GM19239 (cell line): ENCODE results near the gene VSTM2L.

Experiments
- DNase-seq: peaks from one replicate; pipeline ENCODE4 v3.0.0; 2011; ENCODE audit warnings: low spot score; ENCODE audit not compliant: insufficient read length
- FAIRE-seq: peaks from 2 replicates; lab custom pipeline; 2011; peaks lifted over from hg19 to GRCh38; lab: Jason Lieb, UNC

VSTM2L gene

GRCh38 chr20:37898233-37899104 lies 4.5 kb upstream of the VSTM2L start:
- no peak for FAIRE-seq

GRCh38 chr20:37899105-37900045 lies 3.6 kb upstream of the VSTM2L start:
- DNase-seq (no peak), FAIRE-seq (no peak)

More at GRCh38 chr20:37898233-37899104, 4.5 kb upstream of the VSTM2L start:
- DNase-seq = no peak

GRCh38 chr20:37901240-37901639 lies 1.7 kb upstream of the VSTM2L start:
- no peak for FAIRE-seq
- DNase-seq = no peak

GRCh38 chr20:37901654-37902503 lies 1.0 kb upstream of the VSTM2L start:
- DNase-seq = peak; percentile 81
- peak; percentile 74 for FAIRE-seq

GRCh38 chr20:37903317-37904007 lies 535 bp downstream of the VSTM2L start:
- DNase-seq = no peak

GRCh38 chr20:37904008-37904642 lies 1.2 kb downstream of the VSTM2L start:
- FAIRE-seq (no peak), DNase-seq (no peak)

More at GRCh38 chr20:37903317-37904007, 535 bp downstream of the VSTM2L start:
- FAIRE-seq = no peak

- no peak for FAIRE-seq
- no peak for DNase-seq
These were observed 2.0 kb downstream of the VSTM2L start for GRCh38 chr20:37904845-37905373.

GRCh38 chr20:37905671-37906613 lies 3.0 kb downstream of the VSTM2L start:
- no peak for FAIRE-seq
- no peak for DNase-seq

- FAIRE-seq (no peak), DNase-seq (no peak)
These were observed 4.4 kb downstream of the VSTM2L start for GRCh38 chr20:37907330-37907676.

- FAIRE-seq = no peak
- no peak for DNase-seq
These were observed 4.9 kb downstream of the VSTM2L start for GRCh38 chr20:37907677-37908401.

- FAIRE-seq (no peak), DNase-seq (no peak)
These were observed 8.3 kb downstream of the VSTM2L start for GRCh38 chr20:37911261-37911660.

GRCh38 chr20:37911838-37912281 lies 8.9 kb downstream of the VSTM2L start:
- no peak for DNase-seq
- FAIRE-seq = no peak

- DNase-seq (no peak), FAIRE-seq (no peak)
These were observed 9.9 kb downstream of the VSTM2L start for GRCh38 chr20:37912874-37913273.

GRCh38 chr20:37913567-37914366 lies 10.8 kb downstream of the VSTM2L start:
- FAIRE-seq (no peak), DNase-seq (no peak)

- no peak for DNase-seq
- no peak for FAIRE-seq
These were observed 11.4 kb downstream of the VSTM2L start for GRCh38 chr20:37914367-37914671.

GRCh38 chr20:37914672-37915433 lies 11.9 kb downstream of the VSTM2L start:
- DNase-seq (peak; percentile 51), FAIRE-seq (no peak)
